Hippocampal formation (tissue), 2 donors: ENCODE results near the gene CDK6.

Experiments used
- DNase-seq, 2 donors: peaks; one replicate each; lab custom pipeline; 2025; lab: John Stamatoyannopoulos, UW

Gene CDK6

DNA sequence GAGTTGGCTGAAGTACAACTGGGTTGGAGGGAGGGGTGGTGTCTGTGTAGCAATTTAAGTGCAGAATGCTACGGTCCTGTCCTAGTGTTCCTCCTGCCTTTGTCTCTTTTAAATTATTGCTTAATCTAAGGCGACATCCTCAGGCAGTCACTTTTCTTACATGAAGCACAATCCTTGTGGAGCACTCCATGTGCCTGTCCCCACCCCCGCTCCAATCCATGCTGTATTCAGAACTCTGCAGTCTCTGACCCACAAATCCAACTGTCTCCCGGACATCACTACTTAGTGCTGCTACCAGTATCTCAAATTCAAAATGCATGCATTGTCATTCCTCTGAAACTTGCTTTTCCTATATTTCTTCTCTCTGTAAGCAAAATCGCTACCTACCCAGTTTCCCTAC lies 154.7 kb downstream of the CDK6 start:
- no peak for DNase-seq

DNA sequence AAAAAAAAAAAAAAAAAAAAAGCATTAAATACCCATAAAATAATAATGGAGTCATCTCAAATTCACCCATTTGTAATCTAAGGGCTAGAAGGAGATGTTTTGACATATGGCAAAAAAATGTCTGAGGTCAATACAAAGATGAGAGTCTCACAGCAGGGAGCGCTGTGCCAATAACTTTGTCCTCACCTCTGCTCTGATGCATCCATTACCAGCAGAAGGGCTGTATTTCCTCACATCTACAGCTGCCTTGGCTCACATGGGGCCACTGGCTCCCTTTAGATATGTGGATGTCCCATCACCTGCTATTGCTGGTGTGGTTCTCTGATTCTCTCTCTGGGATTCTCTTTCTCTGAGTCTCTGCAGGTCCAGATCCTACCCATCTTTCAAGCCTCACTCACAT lies 155.9 kb downstream of the CDK6 start:
- no peak for DNase-seq

DNA sequence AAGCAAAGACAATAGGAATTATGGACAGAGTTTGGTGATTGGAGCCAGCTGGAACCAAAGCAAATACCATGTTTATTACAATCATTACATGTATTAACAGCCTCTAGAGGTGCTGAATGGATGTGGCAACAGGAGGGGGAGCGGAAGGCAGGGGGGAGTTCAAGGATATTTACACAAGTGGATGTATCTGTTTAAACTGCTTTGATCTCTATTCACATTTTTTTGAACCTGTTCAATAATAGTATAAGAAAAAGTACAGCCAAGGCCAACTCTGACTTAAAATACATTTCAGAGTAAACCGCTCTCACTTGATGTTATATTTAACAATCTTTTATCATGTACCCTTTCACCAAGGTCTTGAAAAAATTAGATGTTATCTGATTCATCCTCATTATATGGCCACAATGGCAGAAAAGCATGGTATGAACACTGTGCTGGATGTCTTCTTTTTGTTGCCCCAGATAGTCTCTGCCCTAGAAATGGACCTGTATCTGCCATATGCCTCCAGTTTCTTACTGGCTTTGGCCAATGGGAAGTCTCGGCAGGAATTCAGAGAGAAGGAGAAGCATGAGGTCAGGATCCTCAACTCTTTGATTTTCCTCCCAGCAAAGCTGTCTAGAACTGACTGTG lies 158.0 kb downstream of the CDK6 start:
- DNase-seq = no peak

DNA sequence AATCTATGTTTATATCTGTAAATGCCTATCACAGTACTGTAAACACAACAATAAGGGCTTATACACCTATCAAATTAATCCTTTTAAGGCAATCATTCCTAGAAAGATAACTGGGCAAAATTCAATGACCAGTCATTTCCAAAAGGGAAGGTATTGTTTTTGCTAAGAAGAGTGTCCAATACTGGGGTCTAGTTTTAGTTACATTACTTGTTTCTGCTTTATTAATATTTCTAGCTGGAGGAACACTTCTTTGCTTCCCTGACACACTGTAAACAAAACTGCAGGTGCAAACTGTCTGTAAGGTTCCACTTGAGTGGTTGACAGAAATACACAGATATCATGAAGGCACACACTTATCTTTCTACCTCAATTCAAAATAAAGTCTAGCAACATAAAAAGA lies 162.0 kb downstream of the CDK6 start:
- DNase-seq = no peak

DNA sequence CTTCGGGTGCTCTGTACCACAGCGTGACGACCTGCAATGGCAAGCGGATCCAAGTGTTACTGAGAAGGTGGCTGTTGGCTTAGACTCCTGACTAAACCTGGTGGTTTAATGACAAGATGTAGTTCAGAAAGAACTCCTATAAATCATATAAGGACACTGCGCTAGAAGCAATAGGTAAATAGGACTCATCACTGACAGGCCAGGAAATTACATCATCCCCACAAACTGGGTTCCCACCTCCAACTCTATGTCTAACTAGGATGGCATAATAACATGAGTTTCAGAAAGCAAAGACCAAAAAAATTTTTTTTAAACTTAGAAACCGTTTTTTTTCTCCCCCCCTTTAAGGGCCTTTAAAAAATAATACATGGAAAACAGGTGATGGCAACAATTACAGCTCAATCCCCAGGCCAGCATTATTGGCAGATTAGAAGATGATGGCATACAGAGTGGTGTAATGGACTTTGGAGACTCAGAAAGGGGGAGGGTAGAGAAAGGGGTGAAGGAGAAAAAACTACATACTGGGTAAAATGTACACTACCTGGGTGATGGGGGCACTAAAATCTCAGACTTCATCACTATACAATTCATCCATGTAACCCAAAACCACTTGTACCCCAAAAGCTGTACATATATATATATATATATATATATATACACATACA lies 164.7 kb downstream of the CDK6 start:
- DNase-seq = no peak

DNA sequence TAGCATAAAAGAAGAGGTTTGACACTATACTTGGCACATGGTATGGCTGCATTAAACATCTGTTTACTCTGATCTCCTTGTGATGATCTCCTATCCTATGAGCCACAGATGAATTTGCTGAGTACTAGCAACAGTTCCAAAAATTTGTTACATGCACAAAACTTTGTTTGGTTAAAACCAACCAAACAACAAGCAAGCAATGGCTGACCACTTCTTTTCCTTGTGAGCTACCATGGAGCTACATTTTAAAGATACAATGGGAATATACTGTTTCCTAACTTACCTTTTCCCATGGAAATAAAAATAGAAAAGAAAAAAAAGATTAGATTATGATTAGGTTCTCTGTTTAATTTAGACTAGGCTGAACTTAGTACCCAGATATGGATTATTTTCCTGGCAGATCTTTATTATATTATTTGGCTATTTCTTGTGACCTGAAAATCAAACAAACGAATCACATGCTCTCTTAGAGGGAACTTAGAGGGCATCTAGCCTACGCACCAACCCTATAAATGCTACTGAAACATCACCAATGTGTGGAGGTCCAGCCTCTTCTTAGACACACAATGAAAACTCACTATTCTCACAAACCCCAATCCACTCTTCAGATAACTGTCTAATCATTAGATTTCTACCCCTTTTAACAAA lies 166.0 kb downstream of the CDK6 start:
- DNase-seq = no peak

DNA sequence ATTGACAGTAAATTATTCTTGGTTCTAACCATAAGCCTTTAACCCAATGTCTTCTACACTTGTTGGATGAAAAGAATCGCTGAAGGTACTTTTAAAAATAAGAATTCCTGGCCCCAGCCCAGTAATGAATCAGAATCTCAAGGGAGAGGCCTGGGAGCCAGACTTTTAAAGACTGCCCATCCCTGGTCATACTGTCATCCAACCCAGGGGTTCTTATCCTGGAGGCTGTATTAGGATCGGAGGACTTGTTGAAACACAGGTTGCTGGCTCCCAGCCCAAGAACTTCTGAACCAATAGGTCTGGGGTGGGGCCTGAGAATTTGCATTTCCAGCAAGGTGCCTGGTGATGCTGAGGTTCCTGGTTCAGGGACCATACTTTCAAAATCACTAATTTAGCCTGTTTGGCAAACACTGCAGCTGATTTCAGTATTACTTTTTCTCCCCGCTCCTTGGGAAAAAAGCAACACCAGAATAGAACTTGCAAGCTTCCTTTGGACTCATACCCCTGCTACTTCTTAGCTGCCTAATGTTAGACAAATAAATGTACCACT lies 166.7 kb downstream of the CDK6 start:
- no peak for DNase-seq

DNA sequence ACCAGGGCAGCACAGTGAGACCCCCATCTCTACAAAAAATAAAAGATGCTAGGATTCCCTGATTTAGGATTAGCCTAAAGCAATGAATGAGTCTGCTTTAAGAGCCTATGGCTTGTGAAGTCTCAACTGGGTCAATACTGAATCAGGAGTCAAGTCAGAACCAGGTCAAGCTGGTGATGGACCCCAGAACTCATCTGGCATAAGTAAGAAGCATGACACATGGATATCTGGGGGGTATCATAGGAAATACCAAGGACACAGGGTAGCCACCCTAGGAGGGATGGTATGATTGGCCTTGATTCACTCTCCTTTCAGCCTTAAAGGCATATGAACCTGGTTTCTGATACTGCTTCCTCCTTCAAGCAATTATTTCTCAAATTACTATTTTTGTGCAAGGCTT lies 167.8 kb downstream of the CDK6 start:
- DNase-seq = no peak

DNA sequence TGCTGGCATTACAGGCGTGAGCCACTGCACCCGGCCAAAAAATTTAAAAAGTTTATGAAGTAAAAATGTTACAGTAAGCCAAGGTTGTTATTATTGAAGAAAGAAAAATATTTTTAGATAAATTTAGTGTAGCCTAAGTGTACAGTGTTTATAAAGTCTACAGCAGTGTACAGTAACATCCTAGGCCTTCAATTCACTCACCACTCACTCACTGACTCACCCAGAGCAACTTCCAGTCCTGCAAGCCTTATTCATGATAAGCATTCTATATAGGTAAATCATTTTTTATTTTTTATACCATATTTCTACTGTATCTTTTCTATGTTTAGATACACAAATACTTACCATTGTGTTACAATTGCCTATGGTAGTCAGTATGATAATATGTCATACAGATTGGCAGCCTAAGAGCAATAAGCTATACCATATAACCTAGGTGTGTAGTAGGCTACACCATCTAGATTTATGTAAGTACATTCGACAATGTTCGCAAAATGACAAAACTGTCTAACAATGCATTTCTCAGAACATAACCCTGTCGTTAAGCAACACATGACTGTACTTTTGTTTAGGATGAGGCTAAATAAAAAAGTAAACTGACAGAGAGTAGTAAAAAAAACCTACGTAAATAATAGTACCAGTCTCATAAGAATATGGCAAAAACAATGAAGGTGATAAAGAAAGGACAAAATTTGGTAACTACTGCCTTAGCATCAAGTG lies 168.4 kb downstream of the CDK6 start:
- no peak for DNase-seq

DNA sequence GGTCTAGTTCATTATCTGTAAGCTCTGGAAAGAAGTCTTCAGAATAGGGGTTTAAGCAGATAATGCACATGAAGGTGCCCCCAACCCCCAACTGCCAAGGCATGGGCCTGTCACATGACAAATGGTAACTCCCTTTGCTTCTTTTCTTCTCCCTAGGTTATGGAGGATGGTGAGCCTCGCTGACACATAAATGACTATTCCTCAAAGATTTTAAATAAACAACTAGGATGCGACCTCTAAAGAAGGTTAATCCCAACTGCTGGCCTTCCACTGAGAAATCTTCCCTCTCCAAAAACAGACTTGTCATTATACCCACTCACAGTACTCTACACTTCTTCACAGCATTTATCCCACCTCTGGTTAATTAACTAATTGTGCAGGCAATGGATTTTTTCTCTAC lies 170.4 kb downstream of the CDK6 start:
- DNase-seq = no peak

DNA sequence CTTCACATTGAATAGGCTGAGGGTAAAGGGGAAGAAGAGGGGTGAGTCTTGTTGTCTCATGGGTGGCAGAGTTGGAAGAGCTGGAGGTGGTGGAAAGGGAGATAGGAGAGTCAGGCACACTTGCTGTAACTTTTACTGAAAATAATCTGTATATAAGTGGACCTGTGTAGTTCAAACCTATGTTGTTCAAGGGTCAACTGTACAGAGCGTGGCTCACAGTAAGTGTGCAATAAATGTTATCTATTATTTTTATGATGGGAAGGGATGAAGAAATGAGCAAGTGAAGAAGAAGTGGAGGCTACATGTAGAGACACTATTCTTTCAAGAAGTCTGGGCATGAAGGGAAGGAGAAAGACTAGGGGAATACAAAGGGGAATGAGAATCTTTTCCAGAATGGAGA lies 174.7 kb downstream of the CDK6 start:
- DNase-seq = no peak

DNA sequence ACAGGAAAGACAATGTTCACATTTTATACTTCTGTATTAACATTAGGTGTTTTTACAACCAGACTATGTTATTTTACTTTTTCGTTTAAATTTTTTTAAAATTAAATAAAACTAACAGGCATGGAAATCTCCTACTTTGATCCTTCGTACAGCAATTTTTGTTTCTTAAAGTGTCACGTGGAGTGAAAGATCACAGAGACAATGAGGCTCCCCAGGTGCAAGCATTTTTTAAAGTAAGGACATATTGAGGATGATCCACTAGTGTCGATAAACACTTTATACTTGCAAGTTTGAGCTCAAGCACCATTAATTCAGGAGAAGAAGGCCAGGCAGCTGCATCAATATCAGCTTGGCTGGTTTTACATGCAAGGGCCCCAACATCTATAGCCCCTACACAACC lies 177.7 kb downstream of the CDK6 start:
- DNase-seq = no peak

DNA sequence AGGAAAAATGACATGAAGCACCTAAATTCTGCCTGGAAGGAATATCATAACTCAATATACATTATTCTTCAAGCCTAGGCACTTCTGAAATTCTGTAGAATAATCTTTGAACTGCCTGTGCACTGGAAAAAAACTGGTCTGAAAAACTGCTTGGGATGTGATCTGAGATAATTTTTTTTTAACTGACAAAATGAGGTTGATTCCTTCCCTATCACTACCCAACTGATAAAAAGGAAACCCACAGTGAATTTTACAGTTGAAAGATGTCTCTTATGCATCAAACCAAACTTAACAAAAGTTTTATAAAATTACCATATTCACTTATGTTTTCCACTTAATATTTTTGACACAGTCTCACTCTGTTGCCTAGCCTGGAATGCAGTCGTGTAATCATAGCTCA lies 179.0 kb downstream of the CDK6 start:
- no peak for DNase-seq

DNA sequence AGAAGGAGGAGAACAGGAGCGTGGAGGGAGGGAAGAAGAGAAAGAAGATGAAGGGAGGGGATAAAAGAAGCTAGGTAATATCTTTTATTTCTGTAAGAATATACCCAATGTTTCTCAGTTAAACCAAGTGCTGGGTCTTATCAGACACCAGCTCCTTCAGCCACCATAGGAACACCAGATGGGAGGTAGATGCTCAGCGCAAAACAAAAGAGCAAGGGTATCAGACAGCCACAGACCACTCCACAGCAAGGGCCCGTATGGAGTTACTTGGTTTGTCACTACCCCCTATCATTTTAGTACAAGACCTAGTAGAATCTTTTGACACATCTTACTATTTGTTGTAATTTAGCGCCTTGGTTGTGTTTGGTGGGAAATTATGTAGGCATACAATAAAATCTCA lies 180.3 kb downstream of the CDK6 start:
- no peak for DNase-seq

DNA sequence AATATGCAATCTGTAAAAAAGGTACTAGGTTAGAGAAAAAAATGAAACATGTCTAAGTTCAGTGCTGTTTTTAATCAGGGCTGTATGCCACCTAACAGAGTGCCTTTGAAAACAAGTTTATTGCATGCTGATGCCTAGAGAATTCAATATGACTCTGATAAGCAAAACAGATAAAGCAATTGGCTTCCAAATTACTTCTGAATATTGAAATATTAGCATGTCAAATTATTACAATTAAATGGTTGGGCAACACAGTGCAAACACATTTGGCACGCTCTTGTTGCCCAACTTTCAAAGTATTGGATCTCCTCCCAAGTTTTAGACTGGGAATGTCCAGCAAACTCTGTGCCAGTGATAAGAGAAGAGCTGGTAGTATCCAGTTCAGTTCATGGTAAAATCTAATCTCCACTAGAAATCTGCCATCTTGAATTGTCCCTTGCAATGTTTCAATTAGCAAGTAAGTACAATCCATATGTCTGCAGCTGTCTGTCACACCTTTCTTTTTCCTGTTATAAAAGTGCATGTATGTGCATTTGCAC lies 181.0 kb downstream of the CDK6 start:
- DNase-seq = no peak

DNA sequence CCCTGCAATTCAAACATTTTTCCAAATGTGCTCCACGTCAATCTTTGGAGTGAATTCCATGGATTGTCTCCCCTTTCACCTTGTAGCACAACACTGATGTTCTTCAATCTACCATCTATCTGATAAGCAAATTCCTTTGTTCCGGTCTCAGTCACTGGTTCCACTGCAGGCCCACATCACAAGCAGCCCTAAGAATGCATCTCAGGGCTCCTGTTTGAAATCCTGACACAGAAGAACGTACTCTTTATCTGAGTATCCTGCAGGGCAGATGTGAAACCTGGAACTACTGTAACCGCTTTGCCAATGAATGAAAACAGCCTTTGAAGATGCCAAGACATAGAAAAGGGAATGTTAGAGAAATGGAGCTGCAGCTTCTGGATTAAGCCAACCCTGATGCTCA lies 183.2 kb downstream of the CDK6 start:
- DNase-seq = no peak

DNA sequence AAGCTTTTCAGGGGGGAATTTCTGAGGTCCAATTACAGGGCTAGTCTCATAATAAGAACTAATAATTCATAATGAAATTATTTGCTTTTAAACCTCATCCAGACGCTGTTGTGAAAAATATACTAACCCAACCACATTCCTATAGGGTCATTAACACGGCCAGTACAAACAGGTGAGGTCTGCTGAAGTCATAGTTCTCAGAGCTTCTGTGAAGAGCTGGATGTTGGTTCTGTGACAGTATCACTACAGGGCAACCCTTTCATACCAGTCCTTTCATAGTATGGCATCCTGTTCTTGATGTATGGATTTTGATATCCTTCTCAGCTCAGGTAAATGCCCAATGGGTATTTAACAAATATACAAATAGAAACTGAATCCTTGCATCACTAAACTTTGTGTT lies 183.8 kb downstream of the CDK6 start:
- no peak for DNase-seq

DNA sequence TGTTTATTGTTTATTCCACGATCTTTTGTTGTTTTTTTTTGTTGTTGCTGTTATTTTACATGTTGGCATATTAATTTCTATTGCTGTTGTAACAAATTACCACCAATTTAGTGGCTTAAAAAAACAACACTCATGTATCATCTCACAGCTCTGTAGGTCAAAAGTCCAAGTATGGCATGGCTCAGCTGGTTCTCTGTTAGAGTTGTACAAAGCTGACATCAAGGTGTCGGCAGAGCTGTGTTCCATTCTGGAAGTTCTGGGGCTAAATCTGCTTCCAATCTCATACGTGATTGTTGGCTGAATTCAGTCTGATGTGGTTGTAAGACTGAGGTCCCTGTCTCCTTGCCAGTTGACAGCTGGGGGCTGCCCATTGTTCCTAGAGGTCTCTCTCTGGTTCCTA lies 186.0 kb downstream of the CDK6 start:
- DNase-seq = no peak

DNA sequence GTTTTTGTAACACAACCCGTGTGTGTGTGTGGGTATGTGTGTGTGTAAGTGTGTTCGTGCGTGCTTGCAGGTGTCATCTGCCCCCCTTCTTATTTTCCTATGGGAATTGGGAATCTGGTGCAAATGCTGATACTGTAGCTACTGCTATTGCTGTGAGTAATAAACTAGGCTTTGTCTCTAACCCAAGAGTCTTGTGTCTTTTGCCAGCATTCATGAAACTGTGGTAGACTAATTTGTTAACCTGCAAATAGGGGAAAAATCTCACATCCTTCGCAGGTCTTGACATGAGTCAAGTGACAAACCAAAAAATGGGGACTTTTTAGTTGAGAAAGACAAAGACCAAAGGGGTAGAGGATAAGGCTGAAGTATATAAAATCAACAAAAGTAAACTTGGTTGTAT lies 188.3 kb downstream of the CDK6 start:
- DNase-seq = peak in 1 of 2 donors; percentile 21

DNA sequence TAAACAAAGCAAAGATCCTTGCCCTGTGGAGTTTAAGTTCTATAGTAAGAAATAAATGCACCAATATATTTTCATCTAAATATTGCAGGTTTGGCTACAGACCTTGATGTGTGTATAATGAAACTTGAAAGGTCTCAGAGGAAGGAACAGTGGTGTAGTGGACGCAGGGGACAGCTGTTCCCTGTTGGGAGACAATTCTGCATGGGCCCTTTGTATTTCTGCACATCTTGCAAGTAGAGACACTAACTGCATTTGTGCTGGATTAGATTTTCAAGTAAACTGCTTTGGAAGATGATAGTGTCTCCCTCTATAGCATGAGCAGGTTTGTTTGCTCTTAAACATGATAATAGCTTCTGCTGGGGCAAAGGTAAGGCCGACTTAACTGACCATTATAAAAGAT lies 188.7 kb downstream of the CDK6 start:
- DNase-seq = peak; percentile 9 to 49

DNA sequence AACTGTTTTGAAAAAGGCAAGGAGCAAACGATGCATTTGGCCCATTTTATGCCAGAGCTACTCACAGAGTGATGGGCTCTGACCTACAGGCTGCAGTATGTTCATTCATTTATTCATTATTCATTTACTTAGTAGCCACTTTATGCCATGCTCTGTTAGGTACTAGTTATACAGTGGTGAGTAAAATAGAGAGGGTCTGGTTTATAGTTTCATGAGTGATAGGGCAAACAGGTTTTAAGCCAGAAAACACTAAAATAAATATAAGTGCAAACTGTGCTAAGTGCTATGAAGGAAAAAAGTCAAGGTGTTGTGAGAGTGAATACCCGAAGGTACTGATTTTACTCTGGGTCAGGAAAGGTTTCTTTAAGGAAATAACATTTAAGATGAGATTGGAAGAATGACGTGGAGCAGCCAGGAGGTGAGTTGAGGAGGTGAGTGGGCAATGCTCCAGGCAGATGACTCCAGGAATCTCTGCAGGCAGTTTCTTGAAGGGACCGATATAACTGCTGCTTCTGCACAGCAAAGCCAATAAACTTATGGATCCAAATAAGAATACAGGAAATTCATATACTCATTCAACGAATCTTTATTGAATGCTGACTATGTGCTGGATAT lies 189.3 kb downstream of the CDK6 start:
- no peak for DNase-seq
